ENCODE results near the gene PLEKHN1. TPM values are rescaled to one million over a fixed set of nuclear protein-coding genes. Genes with fewer than 3 reads are reported as not detected.
A peak's percentile ranks its signal among the peaks of the same experiment; 100 is the strongest.

PLEKHN1 gene
- total and polyA plus RNA-seq, 2 donors: 1.1 to 4.2 TPM

DNA sequence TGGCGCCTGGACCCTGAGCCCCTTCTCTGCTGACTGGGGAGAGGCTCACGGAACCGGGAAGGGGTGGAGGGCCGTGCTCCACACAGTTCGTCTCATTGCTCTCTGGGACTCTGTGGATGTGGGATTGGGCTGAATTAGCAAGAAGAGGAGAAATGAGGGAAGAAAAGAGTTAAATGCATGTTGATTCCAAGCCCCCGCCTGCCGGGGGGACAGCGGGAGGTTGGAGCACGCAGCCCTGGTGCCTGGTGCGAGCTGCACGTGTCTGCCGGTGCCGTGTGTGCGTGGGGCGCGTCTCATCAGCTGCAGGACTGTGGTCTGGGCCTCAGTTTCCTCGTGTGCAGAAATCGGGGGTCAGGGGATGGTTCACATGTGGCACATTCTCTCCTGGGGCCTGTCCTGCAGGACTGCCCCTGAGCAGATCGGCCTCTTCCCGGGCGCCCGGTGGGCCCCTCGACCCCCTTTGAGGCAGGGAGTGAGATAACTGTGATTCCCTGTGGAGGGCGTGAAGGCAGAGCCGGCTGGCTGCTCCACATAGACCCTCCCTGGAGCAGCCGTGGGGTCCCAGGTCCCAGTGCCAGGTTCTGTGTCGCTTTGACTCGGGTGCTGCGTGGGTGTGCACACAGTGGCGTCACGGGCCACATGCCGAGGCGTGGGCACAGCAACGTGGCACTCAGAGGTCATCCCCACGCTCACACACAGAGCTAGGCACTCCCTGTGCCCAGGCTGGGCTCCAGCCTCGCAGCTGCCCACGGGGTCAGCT is 31.1 kb upstream of the PLEKHN1 start:
- H3K4me1 ChIP-seq (ENCODE audit: insufficient read depth): no peaks in the 10 kb centered on the region
- H3K36me3 ChIP-seq (ENCODE audit: insufficient read depth): no peaks in the 10 kb centered on the region
- no peak overlapping the region for H3K27ac ChIP-seq (ENCODE audit: low read depth)
- no peak overlapping the region for H3K4me3 ChIP-seq (ENCODE audit: low read depth, low read length)
- no peak for DNase-seq (ENCODE audit: extremely low spot score)
- 36% methylated on average over 37 of the region's 37 CpGs for WGBS

DNA sequence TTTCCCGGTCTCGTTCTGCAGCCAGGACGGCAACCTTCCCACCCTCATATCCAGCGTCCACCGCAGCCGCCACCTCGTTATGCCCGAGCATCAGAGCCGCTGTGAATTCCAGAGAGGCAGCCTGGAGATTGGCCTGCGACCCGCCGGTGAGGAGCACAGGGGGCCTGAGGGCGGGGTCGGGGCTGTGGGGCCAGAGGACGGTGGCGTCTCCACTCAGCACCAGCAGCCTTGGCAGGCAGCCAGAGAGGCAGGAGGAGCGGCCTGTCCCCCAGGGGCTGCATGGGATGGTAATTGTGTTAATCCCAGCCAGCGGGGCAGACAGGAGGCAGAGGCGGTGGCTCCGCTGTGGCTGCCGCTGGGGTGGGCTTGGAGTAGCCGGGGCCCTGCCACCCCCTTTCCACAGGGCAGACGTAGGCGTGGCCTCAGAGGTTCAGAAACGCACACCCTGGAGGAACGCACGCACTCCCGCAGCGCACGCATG is 30.5 kb upstream of the PLEKHN1 start:
- H3K4me3 ChIP-seq (ENCODE audit: low read depth, low read length): no peak overlapping the region

GRCh38 chr1:936348-937264 is 29.7 kb upstream of the PLEKHN1 start:
- Histone ChIP-seq H3K36me3 (ENCODE audit: insufficient read depth) (no peaks in the 10 kb centered on the region), H3K4me1 (ENCODE audit: insufficient read depth) (no peaks in the 10 kb centered on the region), H3K4me3 (ENCODE audit: low read depth, low read length) (no peak overlapping the region), H3K27ac (ENCODE audit: low read depth) (no peak overlapping the region)
- WGBS: 84% methylated on average over 45 of the region's 45 CpGs
- no peak for DNase-seq (ENCODE audit: extremely low spot score)

More for the DNA sequence above, 30.5 kb upstream of the PLEKHN1 start:
- Histone ChIP-seq H3K4me1 (ENCODE audit: insufficient read depth) (no peaks in the 10 kb centered on the region), H3K27ac (ENCODE audit: low read depth) (no peak overlapping the region), H3K36me3 (ENCODE audit: insufficient read depth) (no peaks in the 10 kb centered on the region)
- no peak for DNase-seq (ENCODE audit: extremely low spot score)
- 36% methylated on average over 30 of the region's 30 CpGs for WGBS

GRCh38 chr1:937521-937920 is 28.8 kb upstream of the PLEKHN1 start:
- WGBS: 88% methylated on average over 16 of the region's 16 CpGs
- H3K36me3 ChIP-seq (ENCODE audit: insufficient read depth): no peaks in the 10 kb centered on the region
- DNase-seq (ENCODE audit: extremely low spot score): no peak
- H3K4me3 ChIP-seq (ENCODE audit: low read depth, low read length): no peak overlapping the region
- H3K4me1 ChIP-seq (ENCODE audit: insufficient read depth): no peaks in the 10 kb centered on the region
- H3K27ac ChIP-seq (ENCODE audit: low read depth): no peak overlapping the region

GRCh38 chr1:938088-938683 is 28.1 kb upstream of the PLEKHN1 start:
- Histone ChIP-seq H3K36me3 (ENCODE audit: insufficient read depth) (no peaks in the 10 kb centered on the region), H3K4me3 (ENCODE audit: low read depth, low read length) (no peak overlapping the region), H3K4me1 (ENCODE audit: insufficient read depth) (no peaks in the 10 kb centered on the region), H3K27ac (ENCODE audit: low read depth) (no peak overlapping the region)
- DNase-seq (ENCODE audit: extremely low spot score): no peak
- 72% methylated on average over 15 of the region's 15 CpGs for WGBS

DNA sequence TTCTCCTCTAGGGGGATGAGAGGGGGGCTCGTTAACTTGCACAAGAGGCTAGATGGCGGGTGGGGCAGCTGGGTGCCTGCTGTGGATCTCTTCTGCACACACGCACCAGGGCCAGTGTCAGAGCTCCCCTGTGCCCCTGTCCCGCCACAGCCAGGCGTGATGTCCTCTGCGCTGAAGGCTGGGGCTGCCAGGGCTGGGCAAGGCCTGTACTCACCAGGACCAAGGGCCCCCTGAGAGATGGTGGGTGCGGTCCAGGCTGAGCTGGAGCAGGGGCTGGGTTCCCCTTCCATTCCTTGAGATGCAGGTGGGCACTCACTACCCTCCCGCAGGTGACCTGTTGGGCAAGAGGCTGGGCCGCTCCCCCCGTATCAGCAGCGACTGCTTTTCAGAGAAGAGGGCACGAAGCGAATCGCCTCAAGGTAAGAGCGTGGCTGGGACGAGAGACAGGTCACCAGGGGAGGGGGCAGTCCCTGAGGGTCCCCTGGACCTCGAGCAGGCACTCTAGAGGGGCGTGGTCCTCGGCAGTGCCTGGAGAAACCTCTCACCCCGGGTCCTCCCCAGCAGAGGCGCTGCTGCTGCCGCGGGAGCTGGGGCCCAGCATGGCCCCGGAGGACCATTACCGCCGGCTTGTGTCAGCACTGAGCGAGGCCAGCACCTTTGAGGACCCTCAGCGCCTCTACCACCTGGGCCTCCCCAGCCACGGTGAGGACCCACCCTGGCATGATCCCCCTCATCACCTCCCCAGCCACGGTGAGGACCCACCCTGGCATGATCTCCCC is 27.4 kb upstream of the PLEKHN1 start:
- DNase-seq (ENCODE audit: extremely low spot score): no peak
- Histone ChIP-seq H3K4me1 (ENCODE audit: insufficient read depth) (no peaks in the 10 kb centered on the region), H3K27ac (ENCODE audit: low read depth) (no peak overlapping the region), H3K4me3 (ENCODE audit: low read depth, low read length) (no peak overlapping the region), H3K36me3 (ENCODE audit: insufficient read depth) (no peaks in the 10 kb centered on the region)
- 85% methylated on average over 30 of the region's 30 CpGs for WGBS

- WGBS: 34% methylated on average over 21 of the region's 21 CpGs
Observed at GRCh38 chr1:939511-940106, 26.7 kb upstream of the PLEKHN1 start.

GRCh38 chr1:940107-941014 is 25.9 kb upstream of the PLEKHN1 start:
- WGBS: under 1% methylated on average over 84 of the region's 86 CpGs

More at GRCh38 chr1:939511-940106, 26.7 kb upstream of the PLEKHN1 start:
- Histone ChIP-seq H3K36me3 (ENCODE audit: insufficient read depth) (no peaks in the 10 kb centered on the region), H3K4me1 (ENCODE audit: insufficient read depth) (no peaks in the 10 kb centered on the region), H3K27ac (ENCODE audit: low read depth) (no peak overlapping the region), H3K4me3 (ENCODE audit: low read depth, low read length) (peak overlapping the region; percentile 48)
- DNase-seq (ENCODE audit: extremely low spot score): no peak

DNA sequence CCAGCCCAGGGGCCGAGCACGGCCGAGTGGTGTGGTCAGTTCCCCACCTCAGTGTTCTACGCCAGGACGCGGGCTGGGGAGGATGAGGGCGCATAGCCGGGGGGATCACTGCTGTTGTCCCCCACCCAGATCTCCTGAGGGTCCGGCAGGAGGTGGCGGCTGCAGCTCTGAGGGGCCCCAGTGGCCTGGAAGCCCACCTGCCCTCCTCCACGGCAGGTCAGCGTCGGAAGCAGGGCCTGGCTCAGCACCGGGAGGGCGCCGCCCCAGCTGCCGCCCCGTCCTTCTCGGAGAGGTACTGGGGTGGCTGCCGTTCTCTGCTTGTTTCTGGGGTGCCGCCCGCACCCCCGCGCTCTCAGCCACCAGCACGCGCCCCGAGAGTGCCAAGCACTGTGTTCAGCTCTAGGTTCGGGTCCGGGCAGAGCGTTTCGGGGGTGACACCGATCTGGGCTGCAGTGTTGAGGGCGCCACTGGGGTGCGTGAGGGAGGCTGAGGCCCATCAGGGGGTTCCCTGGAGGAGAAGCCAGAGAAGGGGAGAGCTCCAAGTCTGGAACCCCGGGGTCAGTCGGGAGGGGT is 25.2 kb upstream of the PLEKHN1 start:
- Histone ChIP-seq H3K27ac (ENCODE audit: low read depth) (peak overlapping the region; percentile 65), H3K36me3 (ENCODE audit: insufficient read depth) (peaks cover under 1% of the 10 kb centered on the region), H3K4me1 (ENCODE audit: insufficient read depth) (no peaks in the 10 kb centered on the region), H3K4me3 (ENCODE audit: low read depth, low read length) (peak overlapping the region; percentile 48)
- 7% methylated on average over 36 of the region's 36 CpGs for WGBS
- no peak for DNase-seq (ENCODE audit: extremely low spot score)

More at GRCh38 chr1:940107-941014, 25.9 kb upstream of the PLEKHN1 start:
- Histone ChIP-seq H3K36me3 (ENCODE audit: insufficient read depth) (no peaks in the 10 kb centered on the region), H3K4me3 (ENCODE audit: low read depth, low read length) (peak overlapping the region; percentile 48), H3K27ac (ENCODE audit: low read depth) (peak overlapping the region; percentile 65), H3K4me1 (ENCODE audit: insufficient read depth) (no peaks in the 10 kb centered on the region)
- DNase-seq (ENCODE audit: extremely low spot score): peak; percentile 74

GRCh38 chr1:941588-942383 is 24.5 kb upstream of the PLEKHN1 start:
- under 1% methylated on average over 95 of the region's 98 CpGs for WGBS
- peak overlapping the region; percentile 48 for H3K4me3 ChIP-seq (ENCODE audit: low read depth, low read length)
- peaks cover 4% of the 10 kb centered on the region for H3K36me3 ChIP-seq (ENCODE audit: insufficient read depth)
- peak; percentile 68 for DNase-seq (ENCODE audit: extremely low spot score)
- H3K27ac ChIP-seq (ENCODE audit: low read depth): peak overlapping the region; percentile 85
- H3K4me1 ChIP-seq (ENCODE audit: insufficient read depth): no peaks in the 10 kb centered on the region

GRCh38 chr1:942411-942821 is 23.9 kb upstream of the PLEKHN1 start:
- no peaks in the 10 kb centered on the region for H3K4me1 ChIP-seq (ENCODE audit: insufficient read depth)
- H3K27ac ChIP-seq (ENCODE audit: low read depth): peak overlapping the region; percentile 85
- peak overlapping the region; percentile 48 for H3K4me3 ChIP-seq (ENCODE audit: low read depth, low read length)
- peaks cover 4% of the 10 kb centered on the region for H3K36me3 ChIP-seq (ENCODE audit: insufficient read depth)
- no peak for DNase-seq (ENCODE audit: extremely low spot score)
- whole genome bisulfite sequencing: 2% methylated on average over 48 of the region's 48 CpGs
